HG02678 (cell line): Measurements from ENCODE around the gene TM9SF1.
"Not testable (repeated sequence)": the region's sequence is repeated elsewhere in the genome, so short reads cannot be mapped to it uniquely, and the experiment has no call there.

Experiments used
- ATAC-seq: cut with Tn5 transposase; IDR thresholded peaks from one replicate; pipeline ENCODE4 v1.9.1; 2021; ENCODE audit warnings: mild to moderate bottlenecking, moderate library complexity; ENCODE audit not compliant: unreplicated experiment

The TM9SF1 gene

DNA sequence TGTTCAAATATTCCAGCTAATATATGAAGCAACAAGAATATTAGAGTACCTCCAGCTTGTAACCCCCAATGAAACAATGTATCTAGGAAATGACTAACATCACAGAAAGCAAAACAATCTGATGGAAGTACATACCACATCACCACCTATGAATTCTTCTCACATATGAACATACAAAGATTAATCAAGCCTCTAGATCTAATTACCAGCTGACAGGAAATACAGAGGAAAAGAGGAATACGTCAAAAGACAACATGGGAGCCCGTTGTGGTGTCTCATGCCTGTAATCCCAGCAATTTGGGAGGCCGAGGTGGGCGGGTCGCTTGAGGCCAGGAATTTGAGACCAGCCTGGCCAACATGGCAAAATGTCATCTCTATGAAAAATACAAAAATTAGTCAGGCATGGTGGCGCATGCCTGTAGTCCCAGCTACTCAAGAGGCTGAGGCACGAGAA is 29.4 kb upstream of the TM9SF1 start:
- no peak for ATAC-seq

DNA sequence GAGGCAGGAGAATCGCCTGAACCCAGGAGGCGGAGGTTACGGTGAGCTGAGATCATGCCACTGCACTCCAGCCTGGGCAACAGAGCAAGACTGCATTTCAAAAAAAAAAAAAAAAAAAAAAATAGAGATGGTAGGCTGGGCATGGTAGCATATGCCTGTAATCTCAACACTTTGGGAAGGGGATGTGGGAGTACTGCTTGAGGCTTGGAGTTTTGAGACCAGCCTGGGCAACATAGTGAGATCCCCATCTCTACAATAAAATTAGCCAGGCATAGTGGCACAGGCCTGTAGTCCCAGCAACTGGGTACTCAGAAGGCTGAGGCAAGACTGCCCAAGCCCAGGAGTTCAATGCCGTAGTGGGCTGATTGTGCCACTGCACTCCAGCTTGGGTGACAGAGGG is 27.7 kb upstream of the TM9SF1 start:
- not testable (repeated sequence) for ATAC-seq

DNA sequence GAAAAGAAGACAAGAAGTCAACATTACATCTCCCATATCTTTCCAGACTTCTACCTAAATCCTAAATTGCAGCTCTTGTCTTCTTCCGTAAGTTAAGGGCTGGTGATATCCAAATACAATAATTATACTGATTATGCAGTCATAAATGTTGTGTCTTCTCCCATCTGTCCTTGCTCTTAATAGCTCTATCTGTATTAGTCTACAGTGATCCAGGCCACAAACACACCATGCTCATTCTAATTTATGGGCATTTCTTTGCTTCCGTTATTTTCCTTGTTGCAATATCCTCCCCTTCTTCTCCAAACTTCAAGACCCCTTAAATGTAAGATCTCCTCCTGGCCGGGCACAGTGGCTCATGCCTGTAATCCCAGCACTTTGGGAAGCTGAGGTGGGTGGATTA is 24.3 kb upstream of the TM9SF1 start:
- no peak for ATAC-seq

DNA sequence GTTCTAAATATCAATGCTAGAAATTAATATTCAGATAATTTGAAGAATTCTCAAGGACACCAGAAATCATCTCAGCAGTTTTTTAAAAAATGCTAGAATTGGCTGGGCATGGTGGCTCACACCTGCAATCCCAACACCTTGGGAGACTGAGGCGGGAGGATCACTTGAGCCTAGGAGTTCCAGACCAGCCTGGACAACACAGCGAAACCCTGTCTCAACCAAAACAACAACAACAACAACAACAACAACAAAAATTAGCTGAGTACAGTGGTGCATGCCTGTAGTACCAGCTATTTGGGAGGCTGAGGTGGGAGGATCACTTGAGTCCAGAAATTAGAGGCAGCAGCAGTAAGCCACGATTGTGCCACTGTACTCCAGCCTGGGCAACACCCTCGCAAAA is 23.8 kb upstream of the TM9SF1 start:
- ATAC-seq: no peak

DNA sequence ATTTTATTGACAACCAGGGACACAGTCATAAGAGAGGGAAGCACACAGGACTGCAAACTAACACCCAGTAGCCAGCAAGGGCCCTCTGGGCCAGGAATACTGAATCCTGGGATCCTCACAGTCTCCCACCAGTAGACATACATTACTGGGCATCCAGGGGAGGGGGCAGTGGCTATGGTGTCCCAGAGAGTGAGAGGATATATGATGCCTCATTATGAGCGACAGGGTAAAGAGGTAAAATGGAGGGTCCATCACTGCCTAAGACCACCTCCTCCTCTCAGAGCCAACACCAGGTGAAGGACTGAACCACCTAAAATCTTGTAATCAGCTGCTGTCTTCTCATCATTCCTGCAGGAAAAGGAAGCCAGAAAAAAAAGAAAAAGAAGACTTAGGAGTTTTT is 21.6 kb upstream of the TM9SF1 start:
- ATAC-seq: not testable (repeated sequence)

DNA sequence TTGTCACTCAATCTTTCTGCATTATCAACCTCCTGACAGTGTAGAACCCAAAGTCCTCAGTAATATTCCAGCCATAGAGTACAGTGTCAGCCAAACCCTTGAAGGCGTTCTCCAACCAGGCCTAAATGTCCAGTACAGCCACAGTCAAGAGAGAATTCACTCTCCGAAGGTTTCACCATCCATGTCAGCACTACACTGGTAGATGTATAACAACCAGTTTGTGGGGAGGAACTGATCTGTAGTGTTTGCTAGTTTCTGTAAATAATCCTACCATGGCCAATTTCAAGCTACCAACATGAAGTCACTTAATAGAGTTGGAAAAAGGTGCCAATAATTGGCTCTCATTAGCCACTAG is 21.1 kb upstream of the TM9SF1 start:
- ATAC-seq: no peak

DNA sequence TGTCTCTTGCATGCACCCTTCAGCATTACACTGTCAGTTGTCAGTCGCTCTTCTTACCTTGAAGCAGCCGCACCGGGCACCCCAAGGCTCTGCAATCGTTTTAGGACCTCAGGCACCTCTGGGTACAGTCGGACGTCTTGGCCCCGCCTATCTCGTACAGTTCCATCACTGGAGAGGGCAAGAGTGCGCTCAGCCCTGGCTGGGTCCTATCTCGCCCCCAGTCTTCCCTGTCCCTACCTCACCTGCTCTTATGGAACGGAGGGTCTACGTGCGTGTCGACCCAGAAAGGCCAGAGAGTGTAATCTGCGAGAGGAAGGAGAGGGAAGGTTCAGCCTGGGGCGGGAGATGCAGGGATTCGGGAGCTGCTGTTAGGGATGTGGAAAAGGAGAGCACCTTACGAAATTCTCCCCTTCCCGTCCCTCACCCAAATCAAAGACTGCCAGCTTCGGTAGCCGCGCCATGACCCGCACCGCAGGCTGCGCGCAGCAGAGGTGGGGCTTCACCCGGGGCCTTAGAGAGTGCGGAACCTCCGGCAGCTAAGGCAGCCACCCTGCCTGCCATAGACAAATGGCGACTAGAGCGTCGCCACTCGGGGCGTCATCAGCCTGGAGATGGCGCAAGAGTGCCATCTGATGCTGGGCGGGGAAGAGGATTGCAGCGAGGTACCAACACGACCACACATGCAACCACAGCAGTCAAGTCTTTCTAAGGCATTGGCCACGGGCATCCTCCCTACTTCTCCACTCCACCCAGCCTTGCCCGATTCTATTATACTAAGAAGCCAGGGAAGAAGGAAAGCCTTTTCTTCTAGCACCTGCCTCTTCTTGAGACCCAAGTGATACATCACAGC is 20.5 kb upstream of the TM9SF1 start, which contains the start of gene MDP1:
MDP1 (minus strand) TSS at position 572 of the 850 bp plus-strand sequence; CDS start at position 461, 111 bp downstream.
- peak; percentile 58 for ATAC-seq

DNA sequence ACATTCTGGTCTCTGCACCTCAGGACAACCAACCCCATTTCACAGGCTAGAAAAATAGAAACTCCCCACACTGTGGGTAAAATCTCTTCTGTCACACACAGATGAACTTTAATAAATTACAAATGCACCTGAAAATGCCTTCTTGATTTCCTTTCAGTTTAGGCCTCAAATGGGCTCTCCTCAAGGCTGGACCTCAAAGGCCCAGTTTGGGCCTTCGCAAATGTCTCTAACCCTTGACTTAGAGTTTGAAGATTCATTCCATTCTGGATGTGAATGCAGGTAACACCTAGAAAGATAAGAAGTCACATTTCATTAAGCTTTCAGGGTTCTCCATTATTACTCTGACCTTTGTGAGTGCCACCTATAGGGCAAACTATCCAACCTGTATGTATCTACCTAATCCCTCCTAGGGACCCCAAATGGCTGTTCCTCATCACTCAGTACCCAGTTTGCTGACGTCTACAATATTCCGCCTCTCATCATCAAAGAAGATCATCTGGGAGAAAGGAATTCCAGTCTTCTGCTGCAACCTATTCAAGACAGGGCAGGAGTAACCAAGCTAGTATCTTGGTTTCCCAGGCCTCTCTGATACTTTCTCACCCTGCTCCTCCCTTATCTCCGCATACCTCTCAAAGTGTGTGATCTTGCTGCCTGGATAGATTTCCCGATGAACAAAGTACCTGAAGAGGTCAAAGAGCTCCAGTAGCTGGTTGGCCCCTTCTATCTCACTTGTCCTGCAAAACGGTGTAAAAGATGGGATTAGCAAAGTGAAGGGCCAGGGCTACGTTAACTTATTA is 18.8 kb upstream of the TM9SF1 start:
- no peak for ATAC-seq

DNA sequence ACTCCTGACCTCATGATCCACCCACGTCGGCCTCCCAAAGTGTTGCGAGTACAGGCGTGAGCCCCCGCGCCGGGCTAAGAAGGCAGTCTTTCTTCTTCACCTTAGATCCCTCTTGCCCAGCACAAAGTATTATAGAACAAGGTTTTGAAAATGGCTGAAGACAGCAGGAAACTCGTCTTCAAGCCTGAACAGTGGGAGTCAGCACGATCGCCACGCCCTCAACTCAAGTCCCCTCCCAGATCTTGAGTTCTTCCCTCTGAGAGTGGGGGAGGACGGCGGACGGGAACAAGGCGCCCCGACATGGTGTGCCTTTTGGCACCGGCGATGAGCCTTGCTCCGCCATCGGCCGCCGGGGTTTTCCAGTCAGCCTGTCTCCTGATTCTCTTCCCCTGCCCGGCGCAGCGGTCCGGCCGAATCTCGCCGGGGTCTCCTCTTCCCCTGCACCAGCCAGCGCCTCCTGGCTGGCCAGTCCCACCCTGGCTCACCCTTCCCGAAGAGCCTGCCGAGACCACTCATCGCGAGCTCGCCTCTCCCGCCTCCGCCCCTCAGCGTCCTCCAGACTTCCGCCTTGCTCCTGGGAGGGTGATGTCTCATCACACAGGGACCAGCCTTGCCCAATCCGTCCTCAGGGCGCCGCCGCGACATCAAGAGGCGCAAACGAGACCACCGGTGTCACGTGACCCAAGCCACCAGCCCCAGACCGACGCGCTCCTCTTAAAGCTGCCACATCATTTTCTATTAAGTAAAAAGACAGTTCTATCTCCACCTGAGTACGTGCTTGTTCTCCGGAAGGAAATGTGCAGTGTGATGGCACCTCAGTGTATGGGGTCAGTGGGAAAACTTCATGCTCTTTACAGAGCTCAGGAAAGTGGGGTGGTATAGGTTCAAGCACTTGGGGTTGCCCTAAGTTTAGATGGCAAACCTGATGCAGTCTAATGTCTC is 18.0 kb upstream of the TM9SF1 start, which contains the start of gene CHMP4A:
CHMP4A (minus strand) TSS at position 565 of the 942 bp plus-strand sequence; CDS start at position 516, 49 bp downstream.
- ATAC-seq: peak; percentile 81

DNA sequence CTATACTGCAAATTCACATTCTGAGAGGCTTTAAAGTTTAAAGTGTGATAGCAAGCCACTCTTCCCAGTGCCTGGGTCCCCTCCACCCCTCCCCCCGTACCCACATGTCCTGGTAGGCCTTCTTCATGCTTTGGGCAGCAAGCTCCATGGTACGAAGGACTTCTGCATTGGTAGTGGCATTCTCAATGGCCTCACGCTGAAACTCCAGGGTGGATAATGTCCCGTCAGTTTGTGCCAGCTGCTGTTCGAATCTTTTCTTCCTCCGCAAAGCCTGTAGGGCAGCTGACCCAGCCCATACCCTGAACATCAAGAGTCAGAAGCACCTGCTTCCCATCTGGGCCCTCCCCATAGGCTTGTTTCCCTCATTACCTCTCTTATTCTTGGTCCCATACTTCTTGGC is 16.1 kb upstream of the TM9SF1 start:
- no peak for ATAC-seq

DNA sequence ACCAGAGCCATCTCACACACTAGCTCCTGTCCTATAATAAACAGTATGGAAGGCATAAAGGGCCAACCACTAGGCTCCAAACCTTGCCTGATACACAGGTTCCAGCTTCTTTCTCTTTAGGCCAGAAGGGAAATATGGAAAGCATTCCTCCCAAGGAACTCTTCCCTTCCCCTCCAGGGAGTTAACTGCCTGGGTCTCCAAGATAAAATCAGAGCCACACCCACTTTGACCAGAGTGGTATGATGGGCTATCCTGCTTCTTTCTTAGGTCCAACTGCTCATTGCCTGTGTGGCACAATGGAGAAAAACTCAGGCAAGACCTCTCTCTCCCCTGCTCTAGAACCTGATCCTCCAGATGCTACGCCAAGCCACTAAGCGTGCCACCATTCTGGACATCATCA is 12.4 kb upstream of the TM9SF1 start:
- ATAC-seq: no peak

DNA sequence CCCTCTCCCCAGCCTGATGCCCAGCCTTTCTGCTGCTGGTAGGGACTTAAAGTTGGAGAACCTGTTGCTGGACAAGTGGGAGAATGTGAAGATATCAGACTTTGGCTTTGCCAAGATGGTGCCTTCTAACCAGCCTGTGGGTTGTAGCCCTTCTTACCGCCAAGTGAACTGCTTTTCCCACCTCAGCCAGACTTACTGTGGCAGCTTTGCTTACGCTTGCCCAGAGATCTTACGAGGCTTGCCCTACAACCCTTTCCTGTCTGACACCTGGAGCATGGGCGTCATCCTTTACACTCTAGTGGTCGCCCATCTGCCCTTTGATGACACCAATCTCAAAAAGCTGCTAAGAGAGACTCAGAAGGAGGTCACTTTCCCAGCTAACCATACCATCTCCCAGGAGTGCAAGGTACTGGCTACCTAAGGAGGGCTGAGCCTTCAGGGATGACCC is 11.9 kb upstream of the TM9SF1 start:
- ATAC-seq: no peak

DNA sequence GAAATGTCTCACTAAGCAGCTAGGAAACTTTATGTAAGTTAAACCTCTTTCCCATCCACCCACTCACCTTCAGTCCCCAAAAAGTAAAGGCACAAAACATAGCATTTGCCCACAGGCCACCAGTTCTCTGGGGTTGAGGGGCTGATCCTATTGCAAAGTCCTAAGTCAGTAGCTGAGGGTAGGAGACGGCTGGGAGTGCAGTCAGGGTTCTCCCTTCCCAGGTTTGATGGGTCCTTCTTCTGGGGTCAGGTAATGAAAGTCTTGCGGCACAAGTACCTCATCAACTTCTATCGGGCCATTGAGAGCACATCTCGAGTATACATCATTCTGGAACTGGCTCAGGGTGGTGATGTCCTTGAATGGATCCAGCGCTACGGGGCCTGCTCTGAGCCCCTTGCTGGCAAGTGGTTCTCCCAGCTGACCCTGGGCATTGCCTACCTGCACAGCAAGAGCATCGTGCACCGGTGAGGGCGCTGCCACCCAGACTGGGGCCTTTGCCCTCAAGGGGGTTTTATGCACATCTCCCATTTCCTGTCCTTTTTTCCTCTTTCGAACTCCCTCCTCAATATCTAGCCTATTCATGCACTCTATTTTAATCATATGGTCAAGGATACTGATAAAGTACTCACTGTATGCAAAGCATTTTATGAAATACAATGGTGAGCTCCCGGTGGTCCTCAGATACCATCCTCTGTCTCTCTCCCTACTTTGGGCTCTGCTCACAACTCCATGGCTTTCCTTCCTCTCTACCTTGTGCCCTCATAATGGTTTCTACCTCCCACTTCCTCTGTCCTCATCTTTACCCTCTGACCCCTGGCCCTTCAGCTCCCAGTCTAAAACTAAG is 11.2 kb upstream of the TM9SF1 start:
- ATAC-seq: no peak

DNA sequence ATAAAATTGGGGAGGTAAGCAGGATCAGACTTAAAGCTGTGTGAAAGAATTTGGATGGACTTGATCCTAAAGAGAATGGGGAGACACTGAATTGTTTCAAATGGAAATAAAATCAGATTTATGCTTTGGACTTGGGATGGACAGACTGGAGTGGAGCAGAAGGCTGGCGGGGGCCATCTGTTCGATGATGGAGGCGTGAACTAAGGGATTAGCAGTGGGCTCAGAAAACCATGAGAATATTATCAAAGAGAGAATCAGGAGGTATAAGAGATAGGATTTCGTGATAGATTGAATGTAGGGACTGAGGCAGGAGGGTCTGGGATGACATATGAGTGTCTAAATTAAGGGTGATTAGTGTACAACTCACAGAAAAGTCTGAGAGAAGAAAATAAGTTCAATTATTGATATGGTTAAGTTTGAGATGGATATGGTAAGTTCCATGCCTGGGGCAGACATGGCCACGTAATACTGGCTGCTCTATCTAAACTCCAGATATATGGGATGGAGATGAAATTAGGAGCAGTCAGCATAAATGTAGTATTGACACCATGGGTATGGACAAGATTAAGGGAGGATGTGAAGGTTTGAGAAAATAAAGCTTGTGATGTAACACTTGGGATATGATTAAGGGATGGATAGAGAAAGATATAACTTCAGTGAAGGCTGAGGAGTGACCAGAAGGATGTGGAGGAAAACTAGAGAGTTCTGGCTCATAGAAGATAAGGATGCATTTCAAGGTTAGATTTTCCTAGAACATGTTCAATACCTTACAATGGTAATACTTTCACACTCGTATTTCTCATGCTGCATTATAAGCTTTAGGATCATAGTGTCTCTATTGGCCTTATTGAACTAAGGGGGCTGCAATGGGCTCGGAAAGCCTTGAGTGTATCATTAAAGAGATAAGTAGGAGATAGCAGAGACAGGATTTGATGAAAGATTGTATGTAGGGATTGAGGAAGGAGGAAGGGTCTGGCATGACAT is 9.2 kb upstream of the TM9SF1 start:
- ATAC-seq: no peak

DNA sequence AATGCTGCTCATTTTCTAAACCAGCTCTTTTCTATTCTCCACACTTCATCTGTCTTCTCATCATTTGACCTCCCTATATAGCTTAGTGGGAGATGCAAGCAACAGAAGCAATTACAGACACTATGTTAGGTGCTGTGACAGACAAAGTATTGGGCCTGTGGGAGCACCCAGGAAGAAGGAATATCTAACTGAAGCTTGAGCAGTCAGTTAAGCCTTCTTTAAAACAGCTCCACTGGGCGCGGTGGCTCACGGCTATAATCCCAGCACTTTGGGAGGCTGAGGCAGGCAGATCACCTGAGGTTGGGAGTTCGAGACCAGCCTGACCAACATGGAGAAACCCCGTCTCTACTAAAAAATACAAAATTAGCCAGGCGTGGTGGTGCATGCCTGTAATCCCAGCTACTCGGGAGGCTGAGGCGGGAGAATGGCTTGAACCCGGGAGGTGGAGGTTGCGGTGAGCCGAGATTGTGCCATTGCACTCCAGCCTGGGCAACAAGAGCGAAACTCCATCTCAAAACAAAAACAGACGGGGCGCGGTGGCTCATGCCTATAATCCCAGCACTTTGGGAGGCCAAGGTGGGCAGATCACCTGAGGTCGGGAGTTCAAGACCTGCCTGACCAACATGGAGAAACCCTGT is 8.1 kb upstream of the TM9SF1 start:
- ATAC-seq: not testable (repeated sequence)

DNA sequence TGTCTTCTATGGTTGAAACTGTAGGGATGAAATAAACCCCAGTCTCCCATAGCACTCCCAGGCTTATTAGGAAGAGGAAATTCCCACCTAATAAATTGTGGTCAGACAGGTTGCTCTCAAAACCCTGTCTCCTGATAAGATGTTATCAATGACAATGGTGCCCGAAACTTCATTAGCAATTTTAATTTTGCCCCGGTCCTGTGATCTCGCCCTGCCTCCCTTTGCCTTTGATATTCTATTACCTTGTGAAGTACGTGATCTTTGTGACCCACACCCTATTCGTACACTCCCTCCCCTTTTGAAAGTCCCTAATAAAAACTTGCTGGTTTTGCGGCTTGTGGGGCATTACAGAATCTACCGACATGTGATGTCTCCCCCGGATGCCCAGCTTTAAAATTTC is 7.3 kb upstream of the TM9SF1 start:
- not testable (repeated sequence) for ATAC-seq

DNA sequence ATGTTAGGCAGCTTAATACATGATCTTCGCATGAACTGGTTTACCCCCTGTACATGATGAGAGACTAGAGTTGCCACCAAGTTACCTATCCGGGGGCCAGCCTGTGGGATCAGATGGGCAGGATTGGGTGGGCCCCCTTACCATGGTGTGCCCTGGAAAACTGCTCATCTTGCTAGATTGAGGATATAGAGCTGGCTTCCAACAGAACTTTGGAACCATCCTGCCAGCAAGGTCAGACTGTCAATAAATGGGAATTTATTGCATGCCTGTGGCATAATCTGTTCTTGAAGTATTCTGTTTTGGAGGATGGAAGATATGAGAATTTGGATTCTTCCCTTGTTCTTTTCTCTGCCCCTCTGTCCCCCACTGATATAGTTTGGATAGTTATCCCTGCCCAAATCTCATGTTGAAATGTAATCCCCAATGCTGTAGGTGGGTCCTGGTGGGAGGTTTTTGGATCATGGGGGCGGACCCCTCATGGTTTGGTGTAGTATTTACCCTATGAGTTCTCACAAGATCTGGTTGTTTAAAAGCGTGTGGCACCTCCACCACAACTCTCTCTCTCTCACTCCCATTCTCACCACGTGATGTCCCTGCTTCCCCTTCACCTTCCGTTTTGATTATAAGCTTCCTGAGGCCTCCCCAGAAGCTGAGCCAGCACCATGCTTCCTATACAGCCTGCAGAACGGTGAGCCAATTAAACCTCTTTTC is 3.7 kb upstream of the TM9SF1 start:
- ATAC-seq: no peak
